DND-41 (cell line): ENCODE results near the gene ASF1B.

Experiments used
- ATAC-seq: fragments of 200-7000 bp; cut with Tn5 transposase; 3 replicates; pipeline ENCODE4 v1.9.1; 2021; ENCODE audit warnings: low read depth; ENCODE audit not compliant: insufficient read depth
- DNase-seq: peaks from one replicate; pipeline ENCODE4 v3.0.0-alpha.2; 2020
- H2AFZ ChIP-seq: 2 replicates; pipeline ENCODE4 v1.6.0; 2012; ENCODE audit warnings: low read depth, low read length
- H3K27ac ChIP-seq: 2 replicates; pipeline ENCODE4 v1.5.1; 2012; ENCODE audit warnings: low read length, inconsistent platforms
- H3K27me3 ChIP-seq: fragments of 200-600 bp; sonication (generic); 2 replicates; pipeline ENCODE4 v1.6.0; 2012; ENCODE audit warnings: low read length, mild to moderate bottlenecking, inconsistent platforms; ENCODE audit not compliant: insufficient read depth, poor library complexity
- H3K36me3 ChIP-seq: 2 replicates; pipeline ENCODE4 v1.5.1; 2012; ENCODE audit warnings: low read length, inconsistent platforms; ENCODE audit not compliant: insufficient read depth
- H3K4me1 ChIP-seq: 2 replicates; pipeline ENCODE4 v1.5.1; 2012; ENCODE audit warnings: mild to moderate bottlenecking, low read length; ENCODE audit not compliant: insufficient read depth
- H3K4me2 ChIP-seq: 2 replicates; pipeline ENCODE4 v1.6.0; 2012; ENCODE audit warnings: mild to moderate bottlenecking, moderate library complexity, low read length, inconsistent platforms; ENCODE audit not compliant: insufficient read depth
- H3K4me3 ChIP-seq, 2 experiments: fragments of 200-600 bp in 1 of 2; shearing (Covaris generic) in 1 of 2; 2 replicates each; pipeline ENCODE4 v1.5.1; 2012 to 2016; ENCODE audit warnings: inconsistent platforms in 2 of 2, low read length in 2 of 2, mild to moderate bottlenecking in 2 of 2, low read depth in 1 of 2, moderate library complexity in 1 of 2
- H3K79me2 ChIP-seq: 2 replicates; pipeline ENCODE4 v1.6.0; 2012; ENCODE audit warnings: low read length, inconsistent platforms; ENCODE audit not compliant: insufficient read depth
- H3K9ac ChIP-seq: 2 replicates; pipeline ENCODE4 v1.6.0; 2012; ENCODE audit warnings: low read depth, mild to moderate bottlenecking, inconsistent platforms, low read length, moderate library complexity
- H3K9me3 ChIP-seq: 2 replicates; pipeline ENCODE4 v1.5.1; 2012; ENCODE audit warnings: low read length, moderate library complexity, mild to moderate bottlenecking, inconsistent platforms; ENCODE audit not compliant: insufficient read depth, severe bottlenecking
- H4K20me1 ChIP-seq: 2 replicates; pipeline ENCODE4 v1.6.0; 2012; ENCODE audit warnings: low read length; ENCODE audit not compliant: insufficient read depth
- EZH2 ChIP-seq: IDR thresholded peaks from 3 replicates; pipeline ENCODE4 v1.6.1; 2012; ENCODE audit warnings: borderline replicate concordance, low read depth, mild to moderate bottlenecking, moderate library complexity, low read length, inconsistent platforms; ENCODE audit not compliant: severe bottlenecking
- TF ChIP-seq, protein P1 (sequence below): IDR thresholded peaks from 2 replicates; pipeline ENCODE4 v1.5.1; 2012; ENCODE audit warnings: borderline replicate concordance, low read length, moderate library complexity, mild to moderate bottlenecking; ENCODE audit not compliant: poor library complexity, severe bottlenecking; ENCODE audit errors: extremely low read depth

ASF1B gene

DNA sequence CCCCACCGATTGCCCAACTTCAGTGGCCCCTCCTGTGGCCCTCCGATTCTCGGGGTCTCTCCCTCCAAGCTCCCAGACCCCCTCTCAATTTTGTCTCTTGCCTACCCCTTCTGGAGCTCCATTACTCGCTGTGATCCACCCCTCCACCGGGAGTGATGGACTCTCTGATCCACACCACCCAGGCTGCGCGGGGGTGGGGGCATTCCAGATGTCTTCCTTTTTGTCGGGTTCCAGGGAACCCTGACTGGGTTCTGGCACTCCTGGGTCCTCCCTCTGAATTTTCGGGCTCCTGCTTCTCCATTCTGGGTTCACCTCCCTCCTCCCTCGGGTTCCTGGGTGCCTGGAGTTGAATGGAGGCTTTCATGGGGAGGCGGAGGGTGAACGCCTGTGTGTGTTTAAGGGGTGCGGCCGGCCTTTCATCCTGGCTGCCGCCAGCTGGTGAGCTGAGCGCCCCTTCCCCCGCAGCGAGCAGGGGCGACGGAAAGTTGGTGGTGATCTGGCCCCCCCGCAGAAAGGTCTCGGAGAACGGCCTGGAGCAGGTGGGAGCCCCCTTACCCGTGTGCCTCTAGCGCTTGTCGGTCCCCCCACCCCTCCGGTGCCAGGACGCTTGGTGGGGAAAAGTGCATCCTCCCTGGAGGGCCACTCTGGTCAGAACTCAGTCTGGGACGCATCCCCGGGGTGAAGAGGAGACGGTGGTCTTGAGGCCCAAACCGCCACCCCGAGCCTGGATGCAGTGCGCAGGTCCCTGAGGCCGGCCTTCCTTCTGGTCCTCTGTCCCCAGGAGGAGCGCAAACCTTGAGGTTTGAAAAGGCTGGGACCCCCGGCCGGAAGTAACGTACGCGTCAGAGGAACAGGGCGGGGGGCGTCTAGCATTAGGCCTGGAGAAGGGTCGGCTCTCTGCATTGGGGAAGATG, 62.2 kb downstream of the ASF1B start:
- H3K4me3 ChIP-seq: peak overlapping the region; percentile 83 to 92
- peaks cover 17% of the 10 kb centered on the region for H3K27me3 ChIP-seq
- no peaks in the 10 kb centered on the region for H3K9me3 ChIP-seq
- TF ChIP-seq EZH2: no peak
- TF ChIP-seq, protein P1, sequence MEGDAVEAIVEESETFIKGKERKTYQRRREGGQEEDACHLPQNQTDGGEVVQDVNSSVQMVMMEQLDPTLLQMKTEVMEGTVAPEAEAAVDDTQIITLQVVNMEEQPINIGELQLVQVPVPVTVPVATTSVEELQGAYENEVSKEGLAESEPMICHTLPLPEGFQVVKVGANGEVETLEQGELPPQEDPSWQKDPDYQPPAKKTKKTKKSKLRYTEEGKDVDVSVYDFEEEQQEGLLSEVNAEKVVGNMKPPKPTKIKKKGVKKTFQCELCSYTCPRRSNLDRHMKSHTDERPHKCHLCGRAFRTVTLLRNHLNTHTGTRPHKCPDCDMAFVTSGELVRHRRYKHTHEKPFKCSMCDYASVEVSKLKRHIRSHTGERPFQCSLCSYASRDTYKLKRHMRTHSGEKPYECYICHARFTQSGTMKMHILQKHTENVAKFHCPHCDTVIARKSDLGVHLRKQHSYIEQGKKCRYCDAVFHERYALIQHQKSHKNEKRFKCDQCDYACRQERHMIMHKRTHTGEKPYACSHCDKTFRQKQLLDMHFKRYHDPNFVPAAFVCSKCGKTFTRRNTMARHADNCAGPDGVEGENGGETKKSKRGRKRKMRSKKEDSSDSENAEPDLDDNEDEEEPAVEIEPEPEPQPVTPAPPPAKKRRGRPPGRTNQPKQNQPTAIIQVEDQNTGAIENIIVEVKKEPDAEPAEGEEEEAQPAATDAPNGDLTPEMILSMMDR: no peak
- ATAC-seq (peak; percentile 41), DNase-seq (peak; percentile 55)
- peaks cover 35% of the 10 kb centered on the region for H3K4me1 ChIP-seq
- H3K27ac ChIP-seq: peak overlapping the region; percentile 80
- H4K20me1 ChIP-seq: peaks cover 4% of the 10 kb centered on the region; the same call in 1 of the 2 replicates
- peaks cover 4% of the 10 kb centered on the region; the same call in 1 of the 2 replicates for H3K36me3 ChIP-seq
- peaks cover 32% of the 10 kb centered on the region for H3K79me2 ChIP-seq
- peak overlapping the region; percentile 83 for H2AFZ ChIP-seq
- H3K9ac ChIP-seq: peak overlapping the region; percentile 78
- H3K4me2 ChIP-seq: peak overlapping the region; percentile 85

DNA sequence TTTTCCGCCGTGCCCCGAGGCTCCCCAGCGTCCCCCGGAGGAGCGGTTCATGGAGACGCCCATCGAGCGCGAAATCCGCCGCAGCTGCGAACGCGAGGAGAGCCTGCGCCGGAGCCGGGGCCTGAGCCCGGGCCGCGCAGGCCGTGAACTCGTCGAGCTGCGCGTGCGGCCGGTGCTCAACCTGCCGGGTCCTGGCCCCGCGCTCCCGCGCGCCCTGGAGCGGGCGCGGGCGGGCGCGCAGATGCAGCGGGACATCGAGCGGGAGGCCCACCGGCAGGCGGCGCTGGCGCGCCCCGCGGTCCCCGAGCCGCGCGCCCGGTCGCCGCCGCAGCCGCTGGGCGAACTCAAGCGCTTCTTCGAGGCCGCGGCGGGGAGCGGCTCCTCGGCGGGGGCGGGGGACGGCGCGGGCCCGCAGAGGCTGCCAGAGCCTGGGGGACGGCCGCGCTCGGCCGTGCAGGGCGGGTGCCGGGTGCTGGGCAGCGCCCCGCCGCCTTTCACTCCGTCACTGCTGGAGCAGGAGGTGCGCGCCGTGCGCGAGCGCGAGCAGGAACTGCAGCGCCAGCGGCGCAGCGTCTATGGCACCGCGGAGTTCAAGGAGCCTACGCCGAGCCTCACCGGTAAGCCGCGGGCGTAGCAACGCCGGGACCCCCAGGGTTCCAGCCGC, 63.0 kb downstream of the ASF1B start:
- TF ChIP-seq, protein P1: peak; percentile 73
- no peak for TF ChIP-seq EZH2

DNA sequence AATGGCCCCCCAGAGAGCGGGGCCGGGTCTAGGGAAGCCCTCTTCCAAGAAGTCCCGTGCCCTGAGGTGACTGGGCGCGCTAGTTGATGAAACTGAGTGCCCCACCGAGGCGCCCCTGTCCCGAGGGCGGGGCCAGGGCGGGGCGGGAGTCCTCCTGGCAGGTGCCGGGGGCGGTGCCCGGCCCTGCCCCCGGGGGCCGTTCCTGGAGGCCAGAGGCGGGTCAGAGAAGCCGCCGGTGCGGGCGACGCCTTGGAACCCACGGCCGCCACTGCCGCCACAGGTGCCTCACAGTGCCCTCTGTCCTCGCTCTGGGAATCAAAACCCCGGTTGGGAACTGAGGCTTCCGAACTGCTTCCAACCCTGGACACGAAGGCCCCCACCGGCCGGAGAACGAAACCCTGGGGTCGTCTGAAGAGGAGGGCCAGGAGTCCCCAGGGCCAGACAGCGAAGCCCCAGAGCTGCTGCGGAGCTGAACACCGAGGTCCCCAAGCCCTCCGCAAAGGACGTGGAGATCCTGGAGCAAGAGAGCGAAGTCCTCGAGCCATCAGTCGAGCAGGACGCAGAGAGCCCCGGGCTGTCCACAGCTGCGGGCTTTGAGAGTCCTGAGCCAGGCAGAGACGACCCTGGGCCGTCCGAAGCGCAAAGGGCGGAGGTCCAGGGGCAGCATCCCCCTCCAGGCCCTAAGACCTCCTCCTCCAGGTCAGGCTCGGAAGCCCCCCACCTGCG, 63.7 kb downstream of the ASF1B start, which contains the start of gene MISP3:
TSS of gene MISP3 (plus strand) at position 252 of the 726 bp plus-strand sequence. CDS start 524 bp downstream, outside the sequence.
- Histone ChIP-seq H2AFZ (peak within 1 kb of the TSS; percentile 83), H3K4me2 (peak within 1 kb of the TSS; percentile 85), H3K9ac (peak within 1 kb of the TSS; percentile 78), H3K9me3 (no peaks in the 10 kb centered on the region), H3K27me3 (peaks cover 17% of the 10 kb centered on the region), H3K79me2 (peaks cover 32% of the 10 kb centered on the region), H3K36me3 (peaks cover 4% of the 10 kb centered on the region; the same call in 1 of the 2 replicates), H3K27ac (peak within 1 kb of the TSS; percentile 80), H4K20me1 (peaks cover 4% of the 10 kb centered on the region; the same call in 1 of the 2 replicates), H3K4me1 (peaks cover 35% of the 10 kb centered on the region), H3K4me3 (peak within 1 kb of the TSS; percentile 83 to 92)
- peak; percentile 1; the same call in 1 of the 3 replicates for ATAC-seq
- DNase-seq: peak; percentile 26
- TF ChIP-seq, protein P1: no peak
- peak; percentile 94 for TF ChIP-seq EZH2

More for the DNA sequence above, 63.0 kb downstream of the ASF1B start:
- Histone ChIP-seq H3K36me3 (peaks cover 4% of the 10 kb centered on the region; the same call in 1 of the 2 replicates), H3K4me2 (peak overlapping the region; percentile 85), H3K4me1 (peaks cover 35% of the 10 kb centered on the region), H2AFZ (peak overlapping the region; percentile 83), H3K4me3 (peak overlapping the region; percentile 83 to 92), H3K79me2 (peaks cover 32% of the 10 kb centered on the region), H3K27ac (peak overlapping the region; percentile 80), H3K9ac (peak overlapping the region; percentile 78), H4K20me1 (peaks cover 4% of the 10 kb centered on the region; the same call in 1 of the 2 replicates), H3K9me3 (no peaks in the 10 kb centered on the region), H3K27me3 (peaks cover 17% of the 10 kb centered on the region)
- peak; percentile 81 for DNase-seq
- peak; percentile 73 for ATAC-seq
